K562 (cell line): ENCODE measurements around the gene TFPT. TPM values are rescaled to one million over a fixed set of nuclear protein-coding genes. Genes with fewer than 3 reads are reported as not detected.
A peak's percentile ranks its signal among the peaks of the same experiment; 100 is the strongest.

Experiments
- ETV6 ChIP-seq, 3 experiments: fragments of 150-350 bp in 1 of 3; sonication (generic) in 1 of 3; formaldehyde crosslinking in 1 of 3; IDR thresholded peaks; 2 replicates each; pipeline versions ENCODE4 v1.6.1 to v1.8.0; 2014 to 2022; ENCODE audit warnings: borderline replicate concordance in 2 of 3, low read depth in 2 of 3, antibody characterized with exemption in 1 of 3, low read length in 1 of 3, mild to moderate bottlenecking in 1 of 3, missing genetic modification reagents in 1 of 3
- GTF2E2 ChIP-seq: fragments of 200-800 bp; sonication (Bioruptor generic); IDR thresholded peaks from 2 replicates; pipeline ENCODE4 v1.6.1; 2016; ENCODE audit warnings: missing genetic modification characterization, missing compliant biosample characterization
- HNRNPL ChIP-seq: fragments of 200-400 bp; formaldehyde crosslinking; IDR thresholded peaks from 2 replicates; pipeline ENCODE4 v1.6.1; 2017; ENCODE audit warnings: low read depth, mild to moderate bottlenecking, low read length
- NFRKB ChIP-seq: fragments of 450-650 bp; IDR thresholded peaks from 2 replicates; pipeline ENCODE4 v1.6.1; 2016; ENCODE audit warnings: low read depth
- SETDB1 ChIP-seq: IDR thresholded peaks from one replicate; pipeline ENCODE4 v1.6.1; 2012; ENCODE audit warnings: low read length, control low read depth, inconsistent platforms
- ZFP1 ChIP-seq: fragments of 450-650 bp; formaldehyde crosslinking; IDR thresholded peaks from 2 replicates; pipeline ENCODE4 v1.4.0; 2020; ENCODE audit warnings: mild to moderate bottlenecking, mixed read lengths
- ZNF197 ChIP-seq: fragments of 200-800 bp; sonication (Bioruptor generic); IDR thresholded peaks from 2 replicates; pipeline ENCODE4 v1.6.1; 2016; ENCODE audit warnings: low read depth, missing genetic modification characterization, missing compliant biosample characterization
- ZNF644 ChIP-seq: fragments of 200-800 bp; sonication (Bioruptor generic); IDR thresholded peaks from 2 replicates; pipeline ENCODE4 v1.6.1; 2016; ENCODE audit warnings: low read depth, missing genetic modification characterization, missing compliant biosample characterization
- ZNF717 ChIP-seq: fragments of 250-450 bp; sonication (Bioruptor Pico); IDR thresholded peaks from 2 replicates; pipeline ENCODE4 v1.5.0; 2021
- polyA plus RNA-seq, 8 experiments: library from polyadenylated mRNA; depleted of rRNA in 4 of 8; stranded (reverse) in 5 of 8; unstranded in 3 of 8; fragments of >200 nt; fragmentation: Nextera tagmentation in 2 of 8; fragmentation: Illumina TruSeq in 1 of 8; extraction: Ambion mirVana in 2 of 8; extraction: Trizol in 1 of 8; gene quantifications; 2 replicates each; pipeline versions ENCODE4 v1.2.1 to v1.2.3, GENCODE V29; 2011 to 2014; ENCODE audit warnings: inconsistent platforms in 1 of 8, missing spikeins in 1 of 8
- total RNA-seq, 7 experiments: library from RNA; depleted of rRNA in 6 of 7; stranded (reverse); fragments of >200 nt in 6 of 7; fragmentation: Illumina TruSeq in 2 of 7; extraction: Trizol in 2 of 7; gene quantifications; 2 replicates each; pipeline versions ENCODE4 v1.2.1 to v1.2.3, GENCODE V29; 2011 to 2021; ENCODE audit warnings: low replicate concordance in 1 of 7
- TF ChIP-seq, protein P1 (sequence below): fragments of 450-650 bp; IDR thresholded peaks from 2 replicates; pipeline ENCODE4 v1.6.1; 2017; ENCODE audit warnings: mild to moderate bottlenecking, moderate library complexity
- TF ChIP-seq, protein P2 (sequence below): fragments of 450-650 bp; formaldehyde crosslinking; IDR thresholded peaks from 2 replicates; pipeline ENCODE4 v1.4.0; 2022; ENCODE audit warnings: missing genetic modification characterization
- TF ChIP-seq, protein P3 (sequence below): fragments of 450-650 bp; IDR thresholded peaks from 2 replicates; pipeline ENCODE4 v1.7.0; 2016; ENCODE audit warnings: borderline replicate concordance
- TF ChIP-seq, protein P4 (sequence below): sonication (generic); formaldehyde crosslinking; IDR thresholded peaks from 2 replicates; pipeline ENCODE4 v1.8.0; 2022; ENCODE audit warnings: missing genetic modification reagents, mild to moderate bottlenecking, borderline replicate concordance
- TF ChIP-seq, protein P5 (sequence below): fragments of 250-450 bp; sonication (Bioruptor Pico); IDR thresholded peaks from 2 replicates; pipeline ENCODE4 v1.8.0; 2021; ENCODE audit warnings: borderline replicate concordance, mild to moderate bottlenecking, moderate library complexity; ENCODE audit not compliant: poor library complexity, severe bottlenecking
- TF ChIP-seq, protein P6 (sequence below): fragments of 450-650 bp; formaldehyde crosslinking; IDR thresholded peaks from 2 replicates; pipeline ENCODE4 v1.4.0; 2020; ENCODE audit warnings: mild to moderate bottlenecking

TFPT gene
- total and polyA plus RNA-seq, 9 of the 15 experiments (the other 6 are each of a cell fraction or from before 2014, with no cell fraction given), result 0.72 to 16.4 (median 9.2) TPM

DNA sequence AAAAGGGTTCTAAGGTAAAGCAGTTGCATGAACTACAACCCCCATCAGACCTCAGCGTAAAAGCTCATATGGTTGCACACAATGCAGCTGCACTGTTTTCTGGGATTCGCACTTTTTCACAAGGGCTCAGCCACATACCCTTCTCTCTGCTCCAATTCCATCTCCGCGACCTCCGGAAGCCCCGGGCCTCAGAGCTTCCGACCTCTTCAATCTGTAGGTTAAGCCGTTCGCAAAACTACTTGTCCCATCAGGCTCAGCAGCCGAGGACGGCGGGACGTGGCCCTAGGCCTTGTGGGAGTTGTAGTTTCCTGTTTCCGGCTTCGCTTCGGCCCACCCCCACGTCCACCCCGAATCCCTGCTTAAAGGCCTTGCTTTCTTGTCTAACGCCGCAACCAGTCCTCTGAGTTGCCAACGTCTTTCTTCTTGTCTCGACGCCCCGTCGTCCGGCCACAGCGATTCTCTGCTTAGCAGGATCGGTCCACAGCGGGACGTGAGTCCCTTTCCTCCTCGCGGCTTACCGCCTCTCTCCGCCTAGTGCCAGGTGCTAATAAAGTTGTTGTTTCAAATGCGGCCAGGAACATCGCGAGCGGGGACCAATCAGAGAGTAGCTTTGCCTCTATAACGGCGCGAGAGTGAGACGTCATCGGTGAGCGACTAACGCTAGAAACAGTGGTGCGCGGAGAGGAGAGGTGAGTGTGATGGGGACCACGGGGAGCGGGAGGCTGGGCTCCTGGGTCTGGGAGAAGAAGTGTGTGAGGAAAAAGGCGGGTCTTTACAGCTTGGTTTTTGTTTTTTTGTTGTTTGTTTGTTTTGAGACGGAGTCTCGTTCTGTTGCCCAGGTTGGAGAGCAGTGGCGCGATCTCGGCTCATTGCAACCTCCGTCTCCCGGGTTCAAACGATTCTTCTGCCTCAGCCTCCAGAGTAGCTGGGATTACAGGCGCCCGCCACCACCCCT lies at the start of gene TFPT, which contains the start of gene PRPF31 (continued):
- TF ChIP-seq NFRKB (peak; percentile 92), SETDB1 (no peak), ZFP1 (no peak), ETV6 (IDR thresholded peaks at IDR 0.05; ENCODE audit: borderline replicate concordance in 1 of 2, low read depth in 2 of 2, low read length in 1 of 2) (no peak), ETV6 (CRISPR knock-in tag; IDR thresholded peaks at IDR 0.05; ENCODE audit: borderline replicate concordance) (no peak), ZNF717 (CRISPR knock-in tag) (no peak), HNRNPL (no peak), GTF2E2 (peak; percentile 75; the same call in 1 of the 2 replicates), ZNF644 (tag) (peak; percentile 96), ZNF197 (CRISPR knock-in tag) (peak; percentile 92)
- TF ChIP-seq, protein P1, sequence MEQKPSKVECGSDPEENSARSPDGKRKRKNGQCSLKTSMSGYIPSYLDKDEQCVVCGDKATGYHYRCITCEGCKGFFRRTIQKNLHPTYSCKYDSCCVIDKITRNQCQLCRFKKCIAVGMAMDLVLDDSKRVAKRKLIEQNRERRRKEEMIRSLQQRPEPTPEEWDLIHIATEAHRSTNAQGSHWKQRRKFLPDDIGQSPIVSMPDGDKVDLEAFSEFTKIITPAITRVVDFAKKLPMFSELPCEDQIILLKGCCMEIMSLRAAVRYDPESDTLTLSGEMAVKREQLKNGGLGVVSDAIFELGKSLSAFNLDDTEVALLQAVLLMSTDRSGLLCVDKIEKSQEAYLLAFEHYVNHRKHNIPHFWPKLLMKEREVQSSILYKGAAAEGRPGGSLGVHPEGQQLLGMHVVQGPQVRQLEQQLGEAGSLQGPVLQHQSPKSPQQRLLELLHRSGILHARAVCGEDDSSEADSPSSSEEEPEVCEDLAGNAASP, result no peak
- TF ChIP-seq, protein P2, sequence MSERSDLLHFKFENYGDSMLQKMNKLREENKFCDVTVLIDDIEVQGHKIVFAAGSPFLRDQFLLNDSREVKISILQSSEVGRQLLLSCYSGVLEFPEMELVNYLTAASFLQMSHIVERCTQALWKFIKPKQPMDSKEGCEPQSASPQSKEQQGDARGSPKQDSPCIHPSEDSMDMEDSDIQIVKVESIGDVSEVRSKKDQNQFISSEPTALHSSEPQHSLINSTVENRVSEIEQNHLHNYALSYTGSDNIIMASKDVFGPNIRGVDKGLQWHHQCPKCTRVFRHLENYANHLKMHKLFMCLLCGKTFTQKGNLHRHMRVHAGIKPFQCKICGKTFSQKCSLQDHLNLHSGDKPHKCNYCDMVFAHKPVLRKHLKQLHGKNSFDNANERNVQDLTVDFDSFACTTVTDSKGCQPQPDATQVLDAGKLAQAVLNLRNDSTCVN (CRISPR knock-in tag), result no peak; the same call in 1 of the 2 replicates
- TF ChIP-seq, protein P3, sequence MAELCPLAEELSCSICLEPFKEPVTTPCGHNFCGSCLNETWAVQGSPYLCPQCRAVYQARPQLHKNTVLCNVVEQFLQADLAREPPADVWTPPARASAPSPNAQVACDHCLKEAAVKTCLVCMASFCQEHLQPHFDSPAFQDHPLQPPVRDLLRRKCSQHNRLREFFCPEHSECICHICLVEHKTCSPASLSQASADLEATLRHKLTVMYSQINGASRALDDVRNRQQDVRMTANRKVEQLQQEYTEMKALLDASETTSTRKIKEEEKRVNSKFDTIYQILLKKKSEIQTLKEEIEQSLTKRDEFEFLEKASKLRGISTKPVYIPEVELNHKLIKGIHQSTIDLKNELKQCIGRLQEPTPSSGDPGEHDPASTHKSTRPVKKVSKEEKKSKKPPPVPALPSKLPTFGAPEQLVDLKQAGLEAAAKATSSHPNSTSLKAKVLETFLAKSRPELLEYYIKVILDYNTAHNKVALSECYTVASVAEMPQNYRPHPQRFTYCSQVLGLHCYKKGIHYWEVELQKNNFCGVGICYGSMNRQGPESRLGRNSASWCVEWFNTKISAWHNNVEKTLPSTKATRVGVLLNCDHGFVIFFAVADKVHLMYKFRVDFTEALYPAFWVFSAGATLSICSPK, result no peak
- TF ChIP-seq, protein P4, sequence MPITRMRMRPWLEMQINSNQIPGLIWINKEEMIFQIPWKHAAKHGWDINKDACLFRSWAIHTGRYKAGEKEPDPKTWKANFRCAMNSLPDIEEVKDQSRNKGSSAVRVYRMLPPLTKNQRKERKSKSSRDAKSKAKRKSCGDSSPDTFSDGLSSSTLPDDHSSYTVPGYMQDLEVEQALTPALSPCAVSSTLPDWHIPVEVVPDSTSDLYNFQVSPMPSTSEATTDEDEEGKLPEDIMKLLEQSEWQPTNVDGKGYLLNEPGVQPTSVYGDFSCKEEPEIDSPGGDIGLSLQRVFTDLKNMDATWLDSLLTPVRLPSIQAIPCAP, result no peak
- TF ChIP-seq, protein P5, sequence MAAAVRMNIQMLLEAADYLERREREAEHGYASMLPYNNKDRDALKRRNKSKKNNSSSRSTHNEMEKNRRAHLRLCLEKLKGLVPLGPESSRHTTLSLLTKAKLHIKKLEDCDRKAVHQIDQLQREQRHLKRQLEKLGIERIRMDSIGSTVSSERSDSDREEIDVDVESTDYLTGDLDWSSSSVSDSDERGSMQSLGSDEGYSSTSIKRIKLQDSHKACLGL (CRISPR knock-in tag), result peak; percentile 17
- TF ChIP-seq, protein P6, sequence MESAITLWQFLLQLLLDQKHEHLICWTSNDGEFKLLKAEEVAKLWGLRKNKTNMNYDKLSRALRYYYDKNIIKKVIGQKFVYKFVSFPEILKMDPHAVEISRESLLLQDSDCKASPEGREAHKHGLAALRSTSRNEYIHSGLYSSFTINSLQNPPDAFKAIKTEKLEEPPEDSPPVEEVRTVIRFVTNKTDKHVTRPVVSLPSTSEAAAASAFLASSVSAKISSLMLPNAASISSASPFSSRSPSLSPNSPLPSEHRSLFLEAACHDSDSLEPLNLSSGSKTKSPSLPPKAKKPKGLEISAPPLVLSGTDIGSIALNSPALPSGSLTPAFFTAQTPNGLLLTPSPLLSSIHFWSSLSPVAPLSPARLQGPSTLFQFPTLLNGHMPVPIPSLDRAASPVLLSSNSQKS (CRISPR knock-in tag), result no peak
